Measurements from ENCODE around the gene GNRH2. TPM values are rescaled to one million over a fixed set of nuclear protein-coding genes. Genes with fewer than 3 reads are reported as not detected.

Gene GNRH2, protein sequence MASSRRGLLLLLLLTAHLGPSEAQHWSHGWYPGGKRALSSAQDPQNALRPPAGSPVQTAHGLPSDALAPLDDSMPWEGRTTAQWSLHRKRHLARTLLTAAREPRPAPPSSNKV
- total RNA-seq = 0.09 and 0.11 TPM in 2 replicates

DNA sequence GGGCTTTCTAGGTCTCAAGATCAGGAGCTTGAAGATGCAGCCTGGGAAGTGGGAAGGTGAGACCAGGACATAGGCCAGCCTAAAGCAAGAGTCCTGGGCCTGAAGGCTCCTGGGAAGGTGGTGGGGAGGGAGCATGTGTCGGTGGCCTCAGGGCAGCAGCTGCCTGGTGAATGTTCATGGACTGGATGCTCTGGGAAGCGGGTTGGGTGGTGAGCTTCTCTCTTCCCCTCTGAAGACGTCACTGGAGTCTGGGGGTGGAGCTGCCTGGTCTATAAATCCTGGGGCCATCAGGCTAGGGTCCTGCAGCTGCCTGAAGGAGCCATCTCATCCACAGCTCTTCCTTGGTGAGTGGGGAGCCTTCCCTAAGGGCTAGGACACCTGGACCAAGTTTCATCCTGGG, at the start of gene GNRH2:
Gene GNRH2 (plus strand): TSS at position 301 of the 400 bp plus-strand sequence. CDS start 793 bp downstream, outside the sequence.

DNA sequence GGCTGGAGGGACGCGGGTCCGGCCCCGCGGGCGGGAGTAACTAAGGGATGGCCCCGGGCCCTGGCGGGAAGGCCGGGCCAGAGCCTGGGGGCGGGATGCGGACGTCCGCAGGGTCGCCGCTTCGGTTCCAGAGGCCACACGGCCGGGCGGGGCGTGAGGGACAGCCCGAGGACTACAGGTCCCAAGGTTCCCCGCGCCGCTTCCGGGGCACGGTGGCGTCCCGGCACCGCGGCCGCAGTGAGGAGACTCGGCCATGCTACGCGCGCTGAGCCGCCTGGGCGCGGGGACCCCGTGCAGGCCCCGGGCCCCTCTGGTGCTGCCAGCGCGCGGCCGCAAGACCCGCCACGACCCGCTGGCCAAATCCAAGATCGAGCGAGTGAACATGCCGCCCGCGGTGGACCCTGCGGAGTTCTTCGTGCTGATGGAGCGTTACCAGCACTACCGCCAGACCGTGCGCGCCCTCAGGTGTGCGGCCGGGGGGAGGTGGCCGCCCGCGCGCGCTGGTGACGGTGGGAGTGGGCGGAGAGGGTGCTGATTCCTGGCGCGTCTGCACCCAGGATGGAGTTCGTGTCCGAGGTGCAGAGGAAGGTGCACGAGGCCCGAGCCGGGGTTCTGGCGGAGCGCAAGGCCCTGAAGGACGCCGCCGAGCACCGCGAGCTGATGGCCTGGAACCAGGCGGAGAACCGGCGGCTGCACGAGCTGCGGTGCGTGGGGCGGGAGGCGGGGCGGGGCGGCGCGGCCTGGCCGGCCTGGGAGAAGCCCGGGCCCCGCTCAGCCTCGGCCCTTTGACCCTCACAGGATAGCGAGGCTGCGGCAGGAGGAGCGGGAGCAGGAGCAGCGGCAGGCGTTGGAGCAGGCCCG, 2.6 kb downstream of the GNRH2 start, which contains the start of gene MRPS26:
Gene MRPS26 (plus strand): TSS at position 237 of the 861 bp plus-strand sequence. CDS start 17 bp downstream, at position 254.

DNA sequence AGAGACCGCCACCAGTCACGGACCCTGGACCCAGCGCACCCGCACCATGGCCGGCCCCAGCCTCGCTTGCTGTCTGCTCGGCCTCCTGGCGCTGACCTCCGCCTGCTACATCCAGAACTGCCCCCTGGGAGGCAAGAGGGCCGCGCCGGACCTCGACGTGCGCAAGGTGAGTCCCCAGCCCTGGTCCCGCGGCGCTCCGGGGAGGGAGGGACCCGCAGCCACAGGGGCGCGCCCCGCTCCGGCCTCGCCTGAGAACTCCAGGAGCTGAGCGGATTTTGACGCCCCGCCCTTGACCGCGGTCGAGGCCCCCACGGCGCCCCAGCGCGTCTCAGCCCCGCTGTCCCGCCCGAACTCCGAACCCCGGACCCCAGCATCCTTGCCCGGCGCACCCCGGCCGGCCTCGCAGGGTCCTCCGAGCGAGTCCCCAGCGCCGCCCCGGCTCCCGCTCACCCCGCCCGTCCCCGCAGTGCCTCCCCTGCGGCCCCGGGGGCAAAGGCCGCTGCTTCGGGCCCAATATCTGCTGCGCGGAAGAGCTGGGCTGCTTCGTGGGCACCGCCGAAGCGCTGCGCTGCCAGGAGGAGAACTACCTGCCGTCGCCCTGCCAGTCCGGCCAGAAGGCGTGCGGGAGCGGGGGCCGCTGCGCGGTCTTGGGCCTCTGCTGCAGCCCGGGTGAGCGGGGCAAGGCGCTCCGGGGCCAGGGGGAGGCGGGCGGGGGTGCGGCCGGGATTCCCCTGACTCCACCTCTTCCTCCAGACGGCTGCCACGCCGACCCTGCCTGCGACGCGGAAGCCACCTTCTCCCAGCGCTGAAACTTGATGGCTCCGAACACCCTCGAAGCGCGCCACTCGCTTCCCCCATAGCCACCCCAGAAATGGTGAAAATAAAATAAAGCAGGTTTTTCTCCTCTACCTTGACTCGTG, 28.4 kb downstream of the GNRH2 start, which contains the start of gene OXT:
Gene OXT (plus strand): TSS at position 11 of the 920 bp plus-strand sequence. CDS start 36 bp downstream, at position 47.

DNA sequence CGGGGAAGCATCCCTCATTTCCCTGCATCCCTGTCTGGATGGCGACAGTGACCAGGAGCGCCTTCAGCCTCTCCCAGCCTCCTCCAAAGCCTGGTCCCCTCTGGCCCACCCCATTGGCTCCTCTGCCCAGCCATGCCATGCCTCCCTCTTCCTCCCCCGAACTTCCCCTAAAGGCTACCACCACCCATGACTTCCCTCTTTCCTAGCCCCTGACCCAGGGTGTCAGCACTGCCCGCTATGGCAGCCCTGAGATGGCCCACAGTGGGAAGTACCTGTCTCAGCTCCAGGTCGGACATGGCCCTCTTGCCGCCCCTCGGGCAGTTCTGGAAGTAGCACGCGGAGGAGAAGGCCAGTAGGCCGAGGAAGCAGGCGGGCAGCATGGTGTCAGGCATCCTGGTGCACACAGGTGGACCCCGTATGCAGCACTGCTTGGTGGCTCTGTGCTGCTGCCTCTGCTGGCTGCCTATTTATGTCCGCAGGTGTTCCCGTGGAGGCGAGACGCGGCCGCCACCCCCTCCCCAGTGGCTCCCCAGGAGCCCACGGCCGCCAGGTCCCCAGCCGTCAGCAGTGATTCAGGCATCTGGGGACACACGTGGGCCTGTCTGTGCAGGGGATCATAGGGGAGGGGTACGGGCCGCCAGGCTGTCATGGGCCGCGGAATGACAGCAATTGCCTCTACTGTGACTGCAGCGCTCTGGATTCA, 41.0 kb downstream of the GNRH2 start, which contains the start of gene AVP:
Gene AVP (minus strand): TSS at position 442 of the 703 bp plus-strand sequence. CDS start 50 bp downstream, at position 392.

Other genes starting within 250 kb of the GNRH2 start
- gene CPXM1, start 243.0 kb upstream of the GNRH2 start, total RNA-seq = 0.33 and 1.2 TPM in 2 replicates
- not detected in 2 replicates for gene C20orf141, start 228.6 kb upstream of the GNRH2 start, total RNA-seq
- gene TMEM239, start 227.3 kb upstream of the GNRH2 start, total RNA-seq = not detected in 2 replicates
- 13.1 and 18.7 TPM in 2 replicates for gene PCED1A, start 203.0 kb upstream of the GNRH2 start, total RNA-seq
- gene VPS16, start 202.9 kb upstream of the GNRH2 start, total RNA-seq = 33.8 and 34.6 TPM in 2 replicates
- 23.5 and 24.6 TPM in 2 replicates for gene PTPRA, start 170.1 kb upstream of the GNRH2 start, total RNA-seq
- 20.0 and 28.7 TPM in 2 replicates for gene MRPS26, start 2.4 kb downstream of the GNRH2 start, total RNA-seq
- not detected in 2 replicates for gene OXT, start 28.0 kb downstream of the GNRH2 start, total RNA-seq
- gene AVP, start 41.1 kb downstream of the GNRH2 start, total RNA-seq = not detected in 2 replicates
- gene FASTKD5, start 116.2 kb downstream of the GNRH2 start, total RNA-seq = 13.4 and 17.2 TPM in 2 replicates
- 2.4 and 2.9 TPM in 2 replicates for gene UBOX5, start 116.2 kb downstream of the GNRH2 start, total RNA-seq
- gene LZTS3, start 129.9 kb downstream of the GNRH2 start, total RNA-seq = 2.2 and 5.9 TPM in 2 replicates
- gene DDRGK1, start 161.1 kb downstream of the GNRH2 start, total RNA-seq = 29.4 and 30.3 TPM in 2 replicates
- 34.7 and 43.0 TPM in 2 replicates for gene ITPA, start 165.9 kb downstream of the GNRH2 start, total RNA-seq
- 7.8 and 8.9 TPM in 2 replicates for gene SLC4A11, start 195.6 kb downstream of the GNRH2 start, total RNA-seq

All from dermis lymphatic vessel endothelial cell (primary cell).